ENCODE results near the gene HEPHL1.

The HEPHL1 gene

DNA sequence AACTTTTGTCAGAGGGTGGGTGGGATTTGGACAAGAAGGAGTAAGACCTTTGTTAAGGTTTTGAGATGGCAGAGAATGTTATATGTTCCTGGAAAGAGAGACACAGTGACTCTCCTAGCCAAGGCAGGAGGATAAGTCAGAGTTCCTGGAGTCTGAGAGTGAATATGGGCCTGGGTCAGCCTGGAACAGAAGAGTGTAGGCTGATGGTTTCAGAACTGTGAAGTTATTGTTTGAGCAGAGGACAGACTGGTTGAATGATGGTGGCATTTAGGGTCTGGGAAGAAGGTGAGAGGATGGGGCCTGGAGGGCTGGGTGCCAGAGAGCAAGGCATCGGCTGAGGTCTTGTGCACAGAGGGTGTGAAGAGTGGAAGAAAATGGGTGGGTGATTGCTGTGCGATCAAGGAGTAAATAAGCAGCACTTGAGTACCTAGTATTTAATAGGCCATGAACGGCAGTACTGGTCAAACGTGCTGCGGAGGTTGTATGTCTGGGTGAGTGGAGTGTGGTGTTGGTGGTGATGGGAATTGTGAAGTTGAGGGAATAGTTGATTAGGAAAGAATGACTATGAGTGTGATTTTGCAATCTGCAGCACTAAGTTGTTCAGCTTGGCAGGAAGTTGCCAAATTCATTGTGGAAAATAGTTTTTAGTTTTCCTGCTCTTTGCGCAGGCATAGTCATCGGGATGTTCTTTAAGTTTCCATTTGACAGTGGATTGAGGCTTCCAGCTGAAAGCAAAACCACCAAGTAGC, 109.3 kb downstream of the HEPHL1 start:
- Histone ChIP-seq H3K79me2 (ENCODE audit: insufficient read depth, low read length) (peaks cover 79% of the 10 kb centered on the region), H3K4me3 (ENCODE audit: low read depth in 1 of 2, low read length in 2 of 2) (peak overlapping the region; percentile 78 to 86; a peak in 3 of 4 replicates), H3K27me3 (ENCODE audit: insufficient read depth, low read length, poor library complexity) (no peaks in the 10 kb centered on the region), H2AFZ (ENCODE audit: low read depth, low read length) (no peak overlapping the region; the same call in 1 of the 2 replicates), H3K4me2 (ENCODE audit: insufficient read depth, low read length) (peak overlapping the region; percentile 85), H3K4me1 (ENCODE audit: insufficient read depth, low read length) (peaks cover 62% of the 10 kb centered on the region), H3K36me3 (ENCODE audit: insufficient read depth, low read length) (no peaks in the 10 kb centered on the region; the same call in 1 of the 2 replicates), H3K9me3 (ENCODE audit: insufficient read depth, low read length, severe bottlenecking) (no peaks in the 10 kb centered on the region), H3K9ac (ENCODE audit: low read depth, low read length) (peak overlapping the region; percentile 83), H4K20me1 (ENCODE audit: insufficient read depth, low read length) (peaks cover 46% of the 10 kb centered on the region), H3K27ac (ENCODE audit: low read length) (peak overlapping the region; percentile 83; the same call in 1 of the 2 replicates)
- TF ChIP-seq, protein P1, sequence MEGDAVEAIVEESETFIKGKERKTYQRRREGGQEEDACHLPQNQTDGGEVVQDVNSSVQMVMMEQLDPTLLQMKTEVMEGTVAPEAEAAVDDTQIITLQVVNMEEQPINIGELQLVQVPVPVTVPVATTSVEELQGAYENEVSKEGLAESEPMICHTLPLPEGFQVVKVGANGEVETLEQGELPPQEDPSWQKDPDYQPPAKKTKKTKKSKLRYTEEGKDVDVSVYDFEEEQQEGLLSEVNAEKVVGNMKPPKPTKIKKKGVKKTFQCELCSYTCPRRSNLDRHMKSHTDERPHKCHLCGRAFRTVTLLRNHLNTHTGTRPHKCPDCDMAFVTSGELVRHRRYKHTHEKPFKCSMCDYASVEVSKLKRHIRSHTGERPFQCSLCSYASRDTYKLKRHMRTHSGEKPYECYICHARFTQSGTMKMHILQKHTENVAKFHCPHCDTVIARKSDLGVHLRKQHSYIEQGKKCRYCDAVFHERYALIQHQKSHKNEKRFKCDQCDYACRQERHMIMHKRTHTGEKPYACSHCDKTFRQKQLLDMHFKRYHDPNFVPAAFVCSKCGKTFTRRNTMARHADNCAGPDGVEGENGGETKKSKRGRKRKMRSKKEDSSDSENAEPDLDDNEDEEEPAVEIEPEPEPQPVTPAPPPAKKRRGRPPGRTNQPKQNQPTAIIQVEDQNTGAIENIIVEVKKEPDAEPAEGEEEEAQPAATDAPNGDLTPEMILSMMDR (IDR thresholded peaks at IDR 0.05; ENCODE audit: borderline replicate concordance, extremely low read depth, low read length, poor library complexity, severe bottlenecking) = no peak
- no peak for TF ChIP-seq EZH2 (IDR thresholded peaks at IDR 0.05; ENCODE audit: borderline replicate concordance, low read depth, low read length, severe bottlenecking)
- ATAC-seq (ENCODE audit: insufficient read depth, low read depth) = no peak
- DNase-seq = no peak

DNA sequence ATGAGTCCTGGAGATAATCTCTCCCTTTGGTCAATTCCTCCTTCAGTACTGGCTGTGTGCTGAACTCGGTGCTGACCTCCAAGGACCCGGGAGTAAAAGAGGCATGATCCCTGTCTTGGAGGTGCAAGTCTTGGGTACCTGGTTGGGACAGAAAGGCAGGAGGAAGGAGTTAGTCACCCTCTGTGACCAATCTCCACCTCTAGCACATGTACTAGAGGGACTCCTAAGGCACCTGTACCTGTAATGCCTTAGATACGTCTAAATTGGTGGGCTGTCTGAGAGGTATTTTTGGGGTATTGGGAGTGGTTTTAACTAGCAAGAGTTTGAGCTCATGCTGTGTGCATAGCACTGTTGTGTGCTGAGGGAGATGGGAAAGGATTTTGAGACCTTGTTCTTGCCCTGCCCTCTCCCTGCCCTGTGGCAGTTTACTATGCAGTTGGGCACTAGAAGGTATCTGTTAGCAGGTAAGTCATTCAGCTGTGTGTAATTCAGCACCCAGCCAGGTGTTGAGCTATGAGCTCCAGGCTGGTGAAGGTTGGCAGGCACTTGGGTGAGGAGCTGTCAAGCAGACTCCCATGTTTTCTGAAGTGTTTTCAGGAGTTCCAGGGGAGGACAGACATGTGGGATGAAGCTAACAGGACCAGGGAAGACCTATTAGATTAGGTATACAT, 110.0 kb downstream of the HEPHL1 start:
- TF ChIP-seq, protein P1 (IDR thresholded peaks at IDR 0.05; ENCODE audit: borderline replicate concordance, extremely low read depth, low read length, poor library complexity, severe bottlenecking) = no peak
- no peak for TF ChIP-seq EZH2 (IDR thresholded peaks at IDR 0.05; ENCODE audit: borderline replicate concordance, low read depth, low read length, severe bottlenecking)
- H3K9me3 ChIP-seq (ENCODE audit: insufficient read depth, low read length, severe bottlenecking) = no peaks in the 10 kb centered on the region
- no peaks in the 10 kb centered on the region for H3K27me3 ChIP-seq (ENCODE audit: insufficient read depth, low read length, poor library complexity)
- ATAC-seq (ENCODE audit: insufficient read depth, low read depth) (no peak), DNase-seq (no peak)
- H3K4me2 ChIP-seq (ENCODE audit: insufficient read depth, low read length) = peak overlapping the region; percentile 85
- no peak overlapping the region for H3K27ac ChIP-seq (ENCODE audit: low read length)
- H3K4me1 ChIP-seq (ENCODE audit: insufficient read depth, low read length) = peaks cover 62% of the 10 kb centered on the region
- no peaks in the 10 kb centered on the region; the same call in 1 of the 2 replicates for H3K36me3 ChIP-seq (ENCODE audit: insufficient read depth, low read length)
- peaks cover 48% of the 10 kb centered on the region for H4K20me1 ChIP-seq (ENCODE audit: insufficient read depth, low read length)
- peak overlapping the region; percentile 4; the same call in 1 of the 2 replicates for H3K9ac ChIP-seq (ENCODE audit: low read depth, low read length)
- no peak overlapping the region for H2AFZ ChIP-seq (ENCODE audit: low read depth, low read length)
- H3K79me2 ChIP-seq (ENCODE audit: insufficient read depth, low read length) = peaks cover 86% of the 10 kb centered on the region
- H3K4me3 ChIP-seq (ENCODE audit: low read depth in 1 of 2, low read length in 2 of 2) = peak overlapping the region in 1 of 2 experiments; percentile 78; a peak in 2 of 4 replicates

DNA sequence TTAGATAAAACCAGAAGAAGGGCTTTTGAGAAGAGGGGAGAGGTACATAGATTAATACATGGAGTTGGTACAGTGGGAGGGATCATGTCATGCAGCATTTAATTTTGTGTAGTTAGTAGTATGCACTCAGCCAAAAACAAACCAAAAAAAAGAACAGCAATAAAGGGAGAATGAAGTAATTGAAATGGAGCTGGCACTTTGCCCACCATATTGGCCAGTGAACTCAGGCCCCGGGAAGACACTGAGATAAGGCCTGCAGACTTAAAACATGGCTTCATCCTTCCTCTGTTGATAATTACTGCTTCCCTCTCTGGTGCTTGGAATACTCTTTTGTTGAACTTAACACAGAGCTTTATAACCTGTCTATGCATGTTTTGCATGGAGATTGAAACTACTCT, 110.6 kb downstream of the HEPHL1 start:
- H3K4me3 ChIP-seq (ENCODE audit: low read depth in 1 of 2, low read length in 2 of 2) = peak overlapping the region in 1 of 2 experiments; percentile 78; a peak in 1 of 4 replicates
- TF ChIP-seq, protein P1 (IDR thresholded peaks at IDR 0.05; ENCODE audit: borderline replicate concordance, extremely low read depth, low read length, poor library complexity, severe bottlenecking) = no peak
- no peak for TF ChIP-seq EZH2 (IDR thresholded peaks at IDR 0.05; ENCODE audit: borderline replicate concordance, low read depth, low read length, severe bottlenecking)
- H4K20me1 ChIP-seq (ENCODE audit: insufficient read depth, low read length) = peaks cover 49% of the 10 kb centered on the region
- H3K9ac ChIP-seq (ENCODE audit: low read depth, low read length) = no peak overlapping the region
- H3K36me3 ChIP-seq (ENCODE audit: insufficient read depth, low read length) = no peaks in the 10 kb centered on the region; the same call in 1 of the 2 replicates
- no peaks in the 10 kb centered on the region for H3K9me3 ChIP-seq (ENCODE audit: insufficient read depth, low read length, severe bottlenecking)
- peaks cover 89% of the 10 kb centered on the region for H3K79me2 ChIP-seq (ENCODE audit: insufficient read depth, low read length)
- no peak for ATAC-seq (ENCODE audit: insufficient read depth, low read depth)
- no peak overlapping the region for H3K27ac ChIP-seq (ENCODE audit: low read length)
- H3K4me2 ChIP-seq (ENCODE audit: insufficient read depth, low read length) = peak overlapping the region; percentile 85; the same call in 1 of the 2 replicates
- no peak for DNase-seq
- H3K4me1 ChIP-seq (ENCODE audit: insufficient read depth, low read length) = peaks cover 61% of the 10 kb centered on the region
- no peaks in the 10 kb centered on the region for H3K27me3 ChIP-seq (ENCODE audit: insufficient read depth, low read length, poor library complexity)
- H2AFZ ChIP-seq (ENCODE audit: low read depth, low read length) = no peak overlapping the region
